Measurements from ENCODE around the gene ZNF407.

- TF ChIP-seq CTCF (IDR thresholded peaks at IDR 0.05) (no peak), POLR2AphosphoS5 (IDR thresholded peaks at IDR 0.05) (peak in 1 of 3 donors; percentile 14), POLR2A (IDR thresholded peaks at IDR 0.05) (no peak)
Observed at GRCh38 chr18:74597034-74597661, 522 bp upstream of the ZNF407 start.

All from stomach (tissue), 4 donors.